ENCODE results near the gene WBP1. TPM values are rescaled to one million over a fixed set of nuclear protein-coding genes. Genes with fewer than 3 reads are reported as not detected.

Gene WBP1
- total RNA-seq, 1 experiment from 2014 or later = 66.0 TPM

- TF ChIP-seq, protein P1, sequence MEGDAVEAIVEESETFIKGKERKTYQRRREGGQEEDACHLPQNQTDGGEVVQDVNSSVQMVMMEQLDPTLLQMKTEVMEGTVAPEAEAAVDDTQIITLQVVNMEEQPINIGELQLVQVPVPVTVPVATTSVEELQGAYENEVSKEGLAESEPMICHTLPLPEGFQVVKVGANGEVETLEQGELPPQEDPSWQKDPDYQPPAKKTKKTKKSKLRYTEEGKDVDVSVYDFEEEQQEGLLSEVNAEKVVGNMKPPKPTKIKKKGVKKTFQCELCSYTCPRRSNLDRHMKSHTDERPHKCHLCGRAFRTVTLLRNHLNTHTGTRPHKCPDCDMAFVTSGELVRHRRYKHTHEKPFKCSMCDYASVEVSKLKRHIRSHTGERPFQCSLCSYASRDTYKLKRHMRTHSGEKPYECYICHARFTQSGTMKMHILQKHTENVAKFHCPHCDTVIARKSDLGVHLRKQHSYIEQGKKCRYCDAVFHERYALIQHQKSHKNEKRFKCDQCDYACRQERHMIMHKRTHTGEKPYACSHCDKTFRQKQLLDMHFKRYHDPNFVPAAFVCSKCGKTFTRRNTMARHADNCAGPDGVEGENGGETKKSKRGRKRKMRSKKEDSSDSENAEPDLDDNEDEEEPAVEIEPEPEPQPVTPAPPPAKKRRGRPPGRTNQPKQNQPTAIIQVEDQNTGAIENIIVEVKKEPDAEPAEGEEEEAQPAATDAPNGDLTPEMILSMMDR (IDR thresholded peaks at IDR 0.05) = no peak
- no peak for TF ChIP-seq RORB (CRISPR knock-in tag; IDR thresholded peaks at IDR 0.05)
- no peak for TF ChIP-seq E2F4 (CRISPR knock-in tag; IDR thresholded peaks at IDR 0.05; ENCODE audit: borderline replicate concordance, low read depth)
- no peak for TF ChIP-seq SMAD4 (CRISPR knock-in tag; IDR thresholded peaks at IDR 0.05)
- TF ChIP-seq OVOL2 (CRISPR knock-in tag; IDR thresholded peaks at IDR 0.05; ENCODE audit: borderline replicate concordance) = no peak
- no peak for TF ChIP-seq ATF6 (CRISPR knock-in tag; IDR thresholded peaks at IDR 0.05)
Observed at GRCh38 chr2:74425523-74425922, 32.7 kb upstream of the WBP1 start (continued).

GRCh38 chr2:74426181-74426758 lies 32.0 kb upstream of the WBP1 start:
- ChIA-PET CTCF (interaction anchor here (1.1 kb wide), 1 partner anchor 91 kb away, joined by 4 read pairs; no protein-coding TSS in a partner anchor), POLR2A (interaction anchor here (1.0 kb wide), 1 partner anchor 14 kb away, joined by 3 read pairs; no protein-coding TSS in a partner anchor)
- peaks cover 11% of the 10 kb centered on the region for H3K4me1 Mint-ChIP-seq
- peaks cover 21% of the 10 kb centered on the region for H3K27me3 Mint-ChIP-seq (ENCODE audit: low read depth)
- no peak overlapping the region for H3K4me3 Mint-ChIP-seq
- no peaks in the 10 kb centered on the region for H3K9me3 Mint-ChIP-seq
- H3K36me3 Mint-ChIP-seq = peaks cover 56% of the 10 kb centered on the region
- H3K27ac Mint-ChIP-seq = no peak overlapping the region
- no peak for DNase-seq (ENCODE audit: low spot score)
- TF ChIP-seq EMX1 (CRISPR knock-in tag; IDR thresholded peaks at IDR 0.05) (no peak), IRF2 (CRISPR knock-in tag; IDR thresholded peaks at IDR 0.05; ENCODE audit: borderline replicate concordance, low read depth) (no peak), CREB1 (CRISPR knock-in tag; IDR thresholded peaks at IDR 0.05) (no peak), SMAD4 (CRISPR knock-in tag; IDR thresholded peaks at IDR 0.05) (no peak), GRHL2 (CRISPR knock-in tag; IDR thresholded peaks at IDR 0.05; ENCODE audit: insufficient replicate concordance, severe bottlenecking) (no peak), ATF1 (CRISPR knock-in tag; IDR thresholded peaks at IDR 0.05) (no peak), ZMAT4 (CRISPR knock-in tag; IDR thresholded peaks at IDR 0.05) (no peak), HMGA2 (CRISPR knock-in tag; IDR thresholded peaks at IDR 0.05) (no peak), MLX (CRISPR knock-in tag; IDR thresholded peaks at IDR 0.05) (no peak), ARID4B (CRISPR knock-in tag; IDR thresholded peaks at IDR 0.05; ENCODE audit: borderline replicate concordance) (no peak), ZNF532 (CRISPR knock-in tag; IDR thresholded peaks at IDR 0.05; ENCODE audit: borderline replicate concordance) (no peak), SMAD3 (CRISPR knock-in tag; IDR thresholded peaks at IDR 0.05; ENCODE audit: borderline replicate concordance) (no peak)
- ATAC-seq = no peak
